Spleen (tissue), 7 donors: ENCODE measurements around the gene GIGYF1.

ENCODE experiments used
- CTCF ChIP-seq, 11 experiments: fragments of 200-600 bp in 7 of 11; fragments of 450-650 bp in 4 of 11; sonication (generic) in 4 of 11; IDR thresholded peaks in 8 of 11; conservative IDR thresholded peaks in 3 of 11; 1 replicate in 7 of 11; 2 replicates in 4 of 11; pipeline versions ENCODE4 v1.4.0 to v1.8.0; 2016 to 2021; ENCODE audit warnings: antibody characterized with exemption in 11 of 11, inconsistent platforms in 4 of 11, mild to moderate bottlenecking in 1 of 11
- POLR2AphosphoS5 ChIP-seq, 3 donors: sonication (generic); formaldehyde crosslinking; IDR thresholded peaks; one replicate each; pipeline ENCODE4 v1.5.1; 2017; ENCODE audit warnings: antibody characterized with exemption in 3 of 3
- donor health status: DM: no; HTN: no; CAD: no; lungs with moderate emphysema.
- donor health status: DM: no; HTN: no; CAD: no.
- donor health status: DM: no; HTN: no; CAD: no.

DNA sequence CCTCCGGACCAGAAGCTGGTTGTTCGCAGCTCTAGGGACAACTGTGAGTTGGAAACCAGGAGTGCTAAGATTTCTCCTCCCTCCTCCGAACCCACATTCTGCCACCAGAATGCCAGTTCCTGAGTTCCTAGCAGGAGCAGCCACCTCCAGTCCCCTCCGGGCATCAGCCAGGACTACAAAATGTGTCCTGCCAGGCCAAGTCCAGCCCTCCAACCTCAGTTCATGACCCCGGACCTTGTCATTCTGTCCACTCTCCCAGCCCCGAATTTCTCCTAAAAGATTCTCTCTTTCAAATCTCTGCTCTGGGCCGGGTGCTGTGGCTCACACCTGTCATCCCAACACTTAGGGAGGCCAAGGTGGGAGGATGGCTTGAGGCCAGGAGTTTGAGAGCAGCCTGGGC lies 41.7 kb upstream of the GIGYF1 start:
- TF ChIP-seq CTCF (IDR thresholded peaks at IDR 0.05 in 8 of 11, conservative IDR thresholded peaks at IDR 0.05 in 3 of 11) (no peak), POLR2AphosphoS5 (IDR thresholded peaks at IDR 0.05) (no peak)
